Left renal pelvis (tissue), 4 donors: ENCODE data around the gene ABLIM1. TPM values are rescaled to one million over a fixed set of nuclear protein-coding genes. Genes with fewer than 3 reads are reported as not detected.

Experiments used
- DNase-seq, 4 donors: peaks; one replicate each; pipeline ENCODE4 v3.0.0-alpha.2; 2013; ENCODE audit warnings: low read depth in 4 of 4, low spot score in 3 of 4
- polyA plus RNA-seq, 4 donors: library from polyadenylated mRNA; unstranded; fragments of 120-200 nt; gene quantifications; one replicate each; pipeline ENCODE4 v1.2.1, GENCODE V29; 2013; ENCODE audit not compliant: insufficient read length in 4 of 4

The ABLIM1 gene
- polyA plus RNA-seq, 4 donors: 91.3 to 111 (median 103) TPM

GRCh38 chr10:114680543-114681117, 22.6 kb upstream of the ABLIM1 start:
- no peak for DNase-seq

DNA sequence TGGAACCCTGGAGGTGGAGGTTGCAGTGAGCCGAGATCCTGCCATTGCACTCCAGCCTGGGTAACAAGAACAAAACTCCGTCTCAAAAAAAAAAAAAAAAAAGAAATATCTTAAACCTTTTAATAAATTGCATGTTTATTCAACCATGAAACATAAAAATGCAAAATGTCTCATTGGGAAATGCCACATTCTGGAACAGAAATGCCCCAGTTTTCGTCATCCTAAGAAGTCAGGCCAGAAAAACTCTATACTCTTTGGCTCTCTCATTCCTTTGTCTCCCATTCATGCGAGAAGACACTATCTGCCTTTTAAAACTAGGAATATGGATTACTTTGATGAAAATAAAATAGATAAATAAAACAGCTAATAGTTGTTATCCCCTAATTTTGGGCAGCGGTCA, 21.5 kb upstream of the ABLIM1 start:
- no peak for DNase-seq

DNA sequence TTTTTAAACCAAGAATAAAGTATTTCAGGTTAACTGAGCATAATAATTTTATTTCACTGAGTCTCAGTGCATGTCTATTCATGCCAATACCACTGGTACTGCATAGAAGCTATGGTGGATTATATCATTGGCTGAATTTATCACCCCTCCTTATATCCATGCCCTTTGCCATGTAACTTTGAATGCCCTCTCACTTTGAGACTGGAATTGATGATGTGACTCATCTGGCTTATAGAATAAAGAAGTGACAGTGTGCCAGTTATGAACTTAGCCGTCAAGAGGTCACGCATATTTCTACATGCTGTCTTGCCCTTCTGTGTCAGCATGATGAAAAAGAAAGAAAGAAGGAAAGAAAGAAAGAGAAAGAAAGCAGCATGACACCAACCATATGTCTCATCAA, 20.7 kb upstream of the ABLIM1 start:
- DNase-seq: no peak

DNA sequence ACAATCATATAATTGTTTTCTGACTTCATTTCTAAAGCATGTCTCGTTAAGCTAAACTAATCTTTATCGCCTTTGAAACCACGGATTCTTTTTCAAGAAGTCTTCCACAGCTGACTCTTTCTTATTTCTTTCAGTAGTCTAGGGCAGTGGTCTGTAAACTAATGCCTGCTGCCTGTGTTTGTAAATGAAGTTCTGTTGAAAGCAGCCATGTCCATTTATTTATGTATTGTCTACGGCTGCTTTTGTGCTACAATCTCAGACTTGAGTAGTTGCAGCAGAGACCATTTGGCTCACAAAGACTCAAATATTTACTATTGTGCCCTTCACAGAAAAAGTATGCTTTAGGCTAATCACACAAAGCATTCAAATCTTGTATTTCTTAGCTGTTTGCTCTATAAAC, 20.3 kb upstream of the ABLIM1 start:
- no peak for DNase-seq

DNA sequence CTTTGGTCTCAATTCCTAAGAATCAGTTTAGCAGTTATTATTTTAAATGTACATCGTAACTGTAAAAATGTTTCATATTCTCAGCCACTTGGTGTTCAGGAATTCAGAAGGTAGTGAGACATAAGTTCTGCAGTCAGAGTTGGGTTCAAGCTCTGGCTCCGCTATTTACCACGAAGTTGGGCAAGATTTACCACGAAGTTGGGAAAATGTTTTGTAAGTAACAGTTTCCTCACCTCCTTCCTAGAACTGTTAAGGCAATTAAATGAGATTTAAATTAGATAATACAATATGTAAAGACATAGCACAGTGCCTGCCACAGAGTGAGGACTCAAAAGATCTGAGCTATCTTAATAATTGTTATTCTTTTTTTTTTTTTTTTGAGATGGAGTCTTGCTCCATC, 16.3 kb upstream of the ABLIM1 start:
- DNase-seq: no peak

- DNase-seq: no peak
Measured at GRCh38 chr10:114669648-114670047, 11.6 kb upstream of the ABLIM1 start.

GRCh38 chr10:114668375-114669080, 10.5 kb upstream of the ABLIM1 start:
- no peak for DNase-seq

DNA sequence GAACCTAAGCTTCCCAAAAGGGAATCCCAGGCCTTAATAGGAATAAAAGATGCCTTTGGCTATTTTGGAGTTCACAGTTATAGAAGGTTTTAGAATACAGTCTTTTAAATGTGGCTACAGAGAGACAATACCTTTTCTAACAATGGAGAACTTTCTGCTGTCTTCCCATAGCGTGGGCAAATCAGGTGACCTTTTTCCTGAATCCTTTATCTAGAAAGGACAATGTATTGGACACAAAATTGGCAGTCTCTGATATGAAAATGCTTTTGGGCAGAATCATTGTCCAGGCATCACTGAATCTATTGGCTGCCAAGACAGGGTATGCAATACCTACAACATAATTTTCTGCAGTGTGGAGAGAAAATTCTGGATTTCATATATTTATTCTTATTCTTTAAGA, 7.8 kb upstream of the ABLIM1 start:
- no peak for DNase-seq

- DNase-seq: no peak
Measured at GRCh38 chr10:114665406-114665805, 7.3 kb upstream of the ABLIM1 start.

DNA sequence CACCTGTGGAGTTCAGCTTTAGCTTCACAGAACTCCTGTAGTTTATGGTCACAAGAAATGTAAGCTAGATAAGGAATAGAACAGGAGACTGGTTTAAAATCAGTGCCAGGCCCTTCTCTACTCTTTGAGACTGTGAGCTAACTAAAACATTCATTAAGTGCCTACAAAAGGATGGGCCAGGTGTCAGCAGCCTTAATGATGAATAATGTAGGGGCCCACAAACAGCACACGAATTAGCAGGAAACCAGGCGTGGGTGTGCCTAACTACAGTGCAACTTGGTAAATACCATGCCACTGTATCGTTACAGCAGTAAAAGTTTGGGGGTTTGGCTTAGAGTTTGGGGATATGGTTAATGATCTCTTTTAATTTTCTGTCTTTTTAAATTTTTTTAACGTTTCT, 6.1 kb upstream of the ABLIM1 start:
- no peak for DNase-seq

DNA sequence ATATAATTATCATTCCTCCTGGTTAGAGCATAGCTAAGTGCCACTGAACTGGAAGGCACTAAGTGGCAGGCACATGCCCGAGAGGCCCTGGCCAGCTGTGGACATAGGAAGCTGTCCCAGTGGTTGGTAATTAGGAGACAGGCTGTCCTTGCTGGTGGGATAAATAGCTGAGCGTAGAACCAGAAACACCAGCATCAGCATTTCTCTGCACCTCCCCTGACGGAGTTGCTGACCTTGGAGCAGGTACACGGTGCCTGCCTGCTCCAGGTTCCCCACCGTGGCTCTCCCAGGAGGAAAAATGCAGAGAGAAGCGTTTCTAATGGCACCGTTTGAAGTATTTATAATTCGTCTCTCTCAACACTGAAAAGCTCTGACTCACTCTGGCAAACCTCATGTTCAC, 5.6 kb upstream of the ABLIM1 start:
- no peak for DNase-seq

DNA sequence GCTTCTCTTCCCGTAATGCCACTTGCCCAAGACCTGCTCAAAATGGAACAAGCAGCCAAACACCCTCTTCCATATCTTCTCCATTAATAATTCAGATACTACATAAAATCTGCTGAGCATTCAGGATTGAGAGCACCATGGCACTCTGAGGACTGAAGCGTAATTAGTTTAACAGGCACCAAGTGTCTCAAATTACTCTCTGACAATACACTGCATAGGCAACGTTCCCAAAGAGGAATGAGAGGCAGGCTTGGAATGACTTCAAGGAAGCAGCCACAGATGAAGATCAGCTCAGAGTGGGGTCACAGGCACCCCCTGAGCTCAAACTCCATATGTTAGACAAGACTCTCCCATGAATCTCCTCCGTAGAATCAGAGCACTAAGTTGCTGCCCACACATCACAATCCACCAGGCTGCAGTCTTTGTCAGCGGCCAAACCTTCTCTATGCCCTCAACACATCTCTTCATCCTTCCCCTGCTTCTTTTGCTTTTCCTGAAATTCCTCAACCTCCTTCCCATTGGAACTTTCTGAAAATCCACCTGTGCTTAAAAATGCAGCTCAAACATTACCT, 4.7 kb upstream of the ABLIM1 start:
- no peak for DNase-seq

- DNase-seq: no peak
Measured at GRCh38 chr10:114661212-114661880, 3.3 kb upstream of the ABLIM1 start.

DNA sequence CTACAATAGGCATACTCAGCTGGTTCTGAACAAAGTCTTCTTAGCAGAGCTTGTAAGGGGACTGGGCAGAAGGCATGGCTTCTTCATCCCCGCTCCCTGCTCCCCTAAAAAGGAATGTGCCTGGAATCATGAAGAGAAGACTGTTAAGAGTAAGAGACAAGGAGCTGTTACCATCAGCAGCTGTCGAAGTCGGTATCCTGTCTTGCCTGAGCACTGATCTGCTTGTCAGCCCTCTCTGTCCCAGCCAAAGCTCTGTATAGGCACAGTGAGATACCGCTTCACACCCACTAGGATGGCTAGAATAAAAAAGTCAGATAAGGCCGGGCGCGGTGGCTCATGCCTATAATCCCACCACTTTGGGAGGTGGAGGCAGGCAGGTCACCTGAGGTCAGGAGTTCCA, 2.4 kb downstream of the ABLIM1 start:
- DNase-seq: no peak

DNA sequence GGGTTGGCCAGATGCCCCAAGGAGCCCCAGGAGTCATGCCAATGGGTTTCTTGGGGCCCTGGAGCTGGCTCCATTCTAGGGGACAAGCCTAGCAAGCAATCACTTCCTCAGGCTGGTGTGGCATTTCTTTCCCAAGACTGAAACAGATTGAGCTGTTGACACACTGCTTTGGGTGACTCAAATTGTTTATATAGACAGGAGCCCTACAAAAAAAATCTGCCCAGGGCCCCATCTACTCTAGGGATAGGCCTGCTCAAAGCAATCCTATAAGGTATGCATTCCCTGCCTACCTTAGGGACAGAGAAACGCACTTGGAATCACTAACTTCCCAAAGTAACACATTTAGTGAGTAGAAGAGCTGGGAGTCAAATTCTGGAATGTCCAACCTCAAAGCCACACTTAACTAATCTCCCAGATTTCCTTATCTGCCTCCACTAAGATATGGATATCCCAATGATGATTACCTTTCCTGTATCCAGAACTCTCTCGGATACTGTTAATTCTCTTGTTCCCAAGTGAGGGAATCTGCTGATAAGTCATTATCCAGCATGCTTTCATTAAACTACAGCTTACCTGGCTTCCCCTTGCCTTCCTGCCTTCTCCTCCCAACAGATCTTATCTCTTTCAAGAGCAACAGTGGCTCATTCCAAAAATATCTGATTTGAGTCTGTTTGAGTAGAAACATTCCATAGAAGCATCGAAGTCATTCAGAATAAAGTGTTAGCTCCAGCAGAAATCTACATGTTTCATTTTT, 3.1 kb downstream of the ABLIM1 start:
- DNase-seq: no peak

DNA sequence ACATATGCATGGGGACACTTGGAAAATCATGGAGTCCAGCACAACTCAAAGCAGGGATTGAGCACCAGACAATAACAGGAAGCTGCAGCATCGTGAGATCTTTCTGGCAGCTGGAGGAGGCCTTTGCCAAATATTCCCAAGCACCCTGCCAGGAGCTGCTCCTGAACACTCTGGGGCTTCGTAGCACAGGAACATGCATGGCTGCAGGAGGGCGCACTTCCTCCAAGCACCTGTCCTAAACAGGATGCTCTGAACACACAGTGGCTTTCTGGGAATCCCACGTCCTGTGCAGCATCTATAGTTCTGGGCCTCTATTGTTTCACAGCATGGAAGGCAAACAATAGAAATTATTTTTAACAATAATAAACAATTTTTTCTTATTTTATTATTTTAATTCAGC, 4.1 kb downstream of the ABLIM1 start:
- no peak for DNase-seq

- DNase-seq: no peak
Measured at GRCh38 chr10:114652402-114653368, 5.4 kb downstream of the ABLIM1 start.

GRCh38 chr10:114650831-114651230, 7.2 kb downstream of the ABLIM1 start:
- DNase-seq: no peak

DNA sequence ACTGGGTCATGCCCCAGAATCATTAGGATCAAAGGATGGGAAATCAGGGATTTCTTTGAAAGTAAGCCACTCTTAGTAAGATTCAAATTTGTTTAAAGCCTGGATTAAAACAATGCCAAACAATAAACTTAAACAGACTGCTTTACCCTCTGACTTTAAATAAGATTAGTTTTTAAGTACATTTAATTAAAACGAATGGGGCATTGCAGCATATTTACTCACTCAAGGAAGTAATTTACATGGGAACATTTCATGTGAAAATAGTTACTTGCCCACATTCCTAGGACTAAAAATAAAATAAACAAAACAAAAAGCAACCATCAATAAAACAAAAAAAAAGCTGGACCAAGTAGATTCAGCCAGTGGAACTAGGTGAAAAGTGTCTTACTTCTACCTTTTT, 7.8 kb downstream of the ABLIM1 start:
- DNase-seq: no peak
